HepG2 (cell line): ENCODE measurements around the gene NRBP1. TPM values are rescaled to one million over a fixed set of nuclear protein-coding genes. Genes with fewer than 3 reads are reported as not detected.

Experiments used
- ATAC-seq: fragments of 200-7000 bp; cut with Tn5 transposase; 3 replicates; pipeline ENCODE4 v1.9.1; 2020; ENCODE audit warnings: mild to moderate bottlenecking, moderate library complexity
- BruUV-seq: library from RNA; stranded (reverse); fragments of 400-500 nt; replicated peaks from 2 replicates; lab custom pipeline; 2021; lab: Mats Ljungman, UMichigan
- CTCF ChIA-PET: fragments of 300-600 bp; formaldehyde crosslinking; extraction: SDS; loops from one replicate; lab custom pipeline; 2021; ENCODE audit warnings: low total read pairs, inconsistent platforms, low intra/inter-chr PET ratio; lab: Yijun Ruan, JAX
- POLR2A ChIA-PET: fragments of 350-600 bp; sonication (Branson Sonifier 250); formaldehyde crosslinking; loops from one replicate; lab custom pipeline; 2020; ENCODE audit warnings: antibody characterized with exemption, inconsistent platforms; lab: Yijun Ruan, JAX
- DNase-seq: peaks from one replicate; pipeline ENCODE4 v3.0.0-alpha.2; 2015; ENCODE audit warnings: low spot score
- FAIRE-seq: peaks from 3 replicates; lab custom pipeline; 2011; peaks lifted over from hg19 to GRCh38; lab: Jason Lieb, UNC
- H2AFZ ChIP-seq: one replicate; pipeline ENCODE4 v1.6.1; 2011; ENCODE audit warnings: low read length, inconsistent platforms
- H3K27ac ChIP-seq: fragments of 300-600 bp; 3 replicates; pipeline ENCODE4 v1.8.0; 2011; ENCODE audit warnings: mixed run types, mild to moderate bottlenecking, mixed read lengths, low read length, inconsistent platforms; ENCODE audit not compliant: insufficient read depth; ENCODE audit errors: extremely low read length
- H3K27me3 ChIP-seq, 2 experiments: fragments of 200-600 bp in 1 of 2; 2 replicates in 1 of 2; 3 replicates in 1 of 2; pipeline versions ENCODE4 v1.6.0 to v1.8.0; 2011; ENCODE audit warnings: low read length in 2 of 2, mild to moderate bottlenecking in 2 of 2, moderate library complexity in 2 of 2, inconsistent platforms in 1 of 2; ENCODE audit not compliant: insufficient read depth in 2 of 2, control insufficient read depth in 1 of 2
- H3K36me3 ChIP-seq, 2 experiments: fragments of 200-600 bp in 1 of 2; replicated peaks in 1 of 2; 2 replicates in 1 of 2; 3 replicates in 1 of 2; pipeline versions ENCODE4 v1.5.1 to v1.8.0; 2011; ENCODE audit warnings: low read length in 2 of 2, inconsistent platforms in 1 of 2; ENCODE audit not compliant: insufficient read depth in 2 of 2, control insufficient read depth in 1 of 2
- H3K4me1 ChIP-seq: 2 replicates; pipeline ENCODE4 v1.5.1; 2012; ENCODE audit warnings: low read length, inconsistent platforms; ENCODE audit not compliant: insufficient read depth
- H3K4me2 ChIP-seq: 2 replicates; pipeline ENCODE4 v1.6.0; 2011; ENCODE audit warnings: low read depth, low read length, inconsistent platforms
- H3K4me3 ChIP-seq, 3 experiments: fragments of 200-600 bp in 1 of 3; sonication (generic), shearing (Covaris generic) in 1 of 3; replicated peaks in 1 of 3; 2 replicates each; pipeline ENCODE4 v1.5.1; 2011 to 2016; ENCODE audit warnings: low read length in 3 of 3, inconsistent platforms in 2 of 3, low read depth in 2 of 3, mild to moderate bottlenecking in 2 of 3, control low read depth in 1 of 3, mixed read lengths in 1 of 3; ENCODE audit not compliant: insufficient read depth in 1 of 3
- H3K79me2 ChIP-seq: one replicate; pipeline ENCODE4 v1.6.1; 2011; ENCODE audit warnings: low read length, inconsistent platforms; ENCODE audit not compliant: insufficient read depth
- H3K9ac ChIP-seq: 2 replicates; pipeline ENCODE4 v1.6.0; 2011; ENCODE audit warnings: mild to moderate bottlenecking, low read depth, low read length, inconsistent platforms; ENCODE audit not compliant: insufficient read depth
- H3K9me3 ChIP-seq: 2 replicates; pipeline ENCODE4 v1.5.1; 2012; ENCODE audit warnings: mild to moderate bottlenecking, low read length
- H4K20me1 ChIP-seq: 2 replicates; pipeline ENCODE4 v1.6.0; 2011; ENCODE audit warnings: inconsistent platforms, mild to moderate bottlenecking, low read length, moderate library complexity; ENCODE audit not compliant: insufficient read depth
- ARID5B ChIP-seq: IDR thresholded peaks from 2 replicates; pipeline ENCODE4 v1.4.0; 2020; ENCODE audit warnings: mild to moderate bottlenecking, missing genetic modification reagents
- CREB1 ChIP-seq, 2 experiments: fragments of 450-650 bp in 1 of 2; IDR thresholded peaks; 2 replicates each; pipeline ENCODE4 v1.6.1; 2016 to 2017; ENCODE audit warnings: control low read depth in 1 of 2, mild to moderate bottlenecking in 1 of 2, missing compliant biosample characterization in 1 of 2, missing genetic modification characterization in 1 of 2
- DRAP1 ChIP-seq: IDR thresholded peaks from 2 replicates; pipeline ENCODE4 v1.6.1; 2016; ENCODE audit warnings: missing genetic modification reagents, missing compliant biosample characterization
- FOSL1 ChIP-seq: sonication (generic); formaldehyde crosslinking; IDR thresholded peaks from 2 replicates; pipeline ENCODE4 v1.9.0; 2021; ENCODE audit warnings: missing genetic modification reagents, borderline replicate concordance
- GATAD2A ChIP-seq: IDR thresholded peaks from 2 replicates; pipeline ENCODE4 v1.6.1; 2016
- GPBP1L1 ChIP-seq: sonication (generic); formaldehyde crosslinking; IDR thresholded peaks from 2 replicates; pipeline ENCODE4 v1.5.0; 2020; ENCODE audit warnings: mild to moderate bottlenecking, missing genetic modification reagents
- HIC2 ChIP-seq: sonication (generic); formaldehyde crosslinking; IDR thresholded peaks from 2 replicates; pipeline ENCODE4 v1.9.0; 2022; ENCODE audit warnings: low read depth, missing genetic modification reagents
- KLF15 ChIP-seq: sonication (generic); formaldehyde crosslinking; IDR thresholded peaks from 2 replicates; pipeline ENCODE4 v1.8.1; 2023; ENCODE audit warnings: borderline replicate concordance, mild to moderate bottlenecking, inconsistent platforms, missing genetic modification reagents, mixed read lengths
- MAFK ChIP-seq, 2 experiments: IDR thresholded peaks in 1 of 2; conservative IDR thresholded peaks in 1 of 2; 2 replicates each; pipeline ENCODE4 v1.6.1; 2011; ENCODE audit warnings: improper control_type of control experiment in 2 of 2, low read length in 2 of 2
- ONECUT2 ChIP-seq: sonication (generic); formaldehyde crosslinking; IDR thresholded peaks from 2 replicates; pipeline ENCODE4 v1.4.0; 2020; ENCODE audit warnings: missing genetic modification reagents
- SOX6 ChIP-seq, 2 experiments: fragments of 450-650 bp in 1 of 2; sonication (generic) in 1 of 2; formaldehyde crosslinking in 1 of 2; IDR thresholded peaks; 2 replicates each; pipeline versions ENCODE4 v1.4.0 to v1.6.1; 2017 to 2020; ENCODE audit warnings: antibody characterized with exemption in 1 of 2, mild to moderate bottlenecking in 1 of 2, missing genetic modification reagents in 1 of 2
- ZFYVE20 ChIP-seq: sonication (generic); formaldehyde crosslinking; IDR thresholded peaks from 2 replicates; pipeline ENCODE4 v1.8.0; 2023; ENCODE audit warnings: low read depth, mild to moderate bottlenecking, moderate library complexity, missing genetic modification reagents, borderline replicate concordance
- ZMYM2 ChIP-seq: sonication (generic); formaldehyde crosslinking; IDR thresholded peaks from 2 replicates; pipeline ENCODE4 v1.8.0; 2022; ENCODE audit warnings: mild to moderate bottlenecking, missing genetic modification reagents
- ZNF121 ChIP-seq: sonication (generic); formaldehyde crosslinking; IDR thresholded peaks from 2 replicates; pipeline ENCODE4 v1.5.0; 2020; ENCODE audit warnings: mild to moderate bottlenecking, missing genetic modification reagents
- ZNF17 ChIP-seq: sonication (generic); formaldehyde crosslinking; IDR thresholded peaks from 2 replicates; pipeline ENCODE4 v1.5.0; 2020; ENCODE audit warnings: mild to moderate bottlenecking, missing genetic modification reagents
- ZNF563 ChIP-seq: sonication (generic); formaldehyde crosslinking; IDR thresholded peaks from 2 replicates; pipeline ENCODE4 v1.8.0; 2022; ENCODE audit warnings: mild to moderate bottlenecking, moderate library complexity, missing genetic modification reagents
- ZNF788 ChIP-seq: sonication (generic); formaldehyde crosslinking; IDR thresholded peaks from 2 replicates; pipeline ENCODE4 v1.5.0; 2020; ENCODE audit warnings: mild to moderate bottlenecking, missing genetic modification reagents, borderline replicate concordance
- WGBS: methylation state at CpG from one replicate; pipeline ENCODE4 v1.1.6; 2017; ENCODE audit warnings: low lambda C conversion rate; 5-methylcytosine and 5-hydroxymethylcytosine counted together
- in situ Hi-C: cut with HindIII; loops from 2 replicates; pipeline ENCODE4 v1.10.0; 2017; ENCODE audit warnings: low pct_unique_long_range_greater_than_20kb; ENCODE audit not compliant: extremely low pct_ligation_motif_present
- intact Hi-C: fragments of 100-400 bp; cut with micrococcal nuclease; formaldehyde crosslinking; loops from one replicate; pipeline ENCODE4 v1.10.0; 2022; ENCODE audit not compliant: unreplicated experiment
- polyA plus RNA-seq, 8 experiments: library from polyadenylated mRNA; depleted of rRNA in 3 of 8; stranded (reverse) in 7 of 8; unstranded in 1 of 8; fragments of >200 nt; fragmentation: Illumina TruSeq in 4 of 8; extraction: Trizol in 4 of 8; gene quantifications; 2 replicates each; pipeline versions ENCODE4 v1.2.1 to v1.2.3, GENCODE V29; 2011 to 2016; ENCODE audit warnings: low read depth in 4 of 8, missing spikeins in 1 of 8, mixed read lengths in 1 of 8; ENCODE audit not compliant: insufficient read depth in 1 of 8
- total RNA-seq, 5 experiments: library from RNA; depleted of rRNA; stranded (reverse); fragments of >200 nt; fragmentation: Illumina TruSeq; extraction: Trizol; gene quantifications; 2 replicates each; pipeline ENCODE4 v1.2.3, GENCODE V29; 2016; ENCODE audit warnings: low read depth in 1 of 5

NRBP1 gene
- total and polyA plus RNA-seq, 2 of the 13 experiments (the other 11 are each of a cell fraction or from before 2014, with no cell fraction given) = 165 to 240 TPM

GRCh38 chr2:27421660-27422250 lies 6.7 kb upstream of the NRBP1 start:
- BruUV-seq = no TSS peak
- peak; percentile 44 for DNase-seq
- ChIA-PET CTCF (no interaction called here), POLR2A (interaction anchor here (1.3 to 3.5 kb wide), 2 partner anchors 12 to 72 kb away, joined by 3 to 19 read pairs; partner anchors contain the start of gene PPM1G)
- no peaks in the 10 kb centered on the region for H3K36me3 ChIP-seq
- H3K79me2 ChIP-seq = no peaks in the 10 kb centered on the region
- peak; percentile 46 for ATAC-seq
- H3K4me3 ChIP-seq = no peak overlapping the region
- in situ Hi-C loops (no loop called here), intact Hi-C loops (no loop called here)
- H2AFZ ChIP-seq = no peak overlapping the region
- FAIRE-seq = no peak
- no peaks in the 10 kb centered on the region for H3K9me3 ChIP-seq
- WGBS = 10% methylated on average over 4 of the region's 4 CpGs
- H3K9ac ChIP-seq = no peak overlapping the region
- peaks cover 43% of the 10 kb centered on the region for H3K4me1 ChIP-seq
- no peaks in the 10 kb centered on the region for H4K20me1 ChIP-seq
- H3K4me2 ChIP-seq = no peak overlapping the region
- no peaks in the 10 kb centered on the region for H3K27me3 ChIP-seq
- no peak overlapping the region for H3K27ac ChIP-seq
- TF ChIP-seq SOX6 (IDR thresholded peaks at IDR 0.05) (no peak), SOX6 (CRISPR knock-in tag; IDR thresholded peaks at IDR 0.05) (peak; percentile 62; the same call in 1 of the 2 replicates), CREB1 (IDR thresholded peaks at IDR 0.05) (no peak), CREB1 (CRISPR knock-in tag; IDR thresholded peaks at IDR 0.05) (0 out of 2 replicates have a peak, but pooled peaks have one; percentile 25), ZMYM2 (peak; percentile 81), ZNF788 (CRISPR knock-in tag) (no peak), FOSL1 (CRISPR knock-in tag) (no peak), ARID5B (CRISPR knock-in tag) (peak; percentile 22; the same call in 1 of the 2 replicates), MAFK (conservative IDR thresholded peaks at IDR 0.05 in 1 of 2, IDR thresholded peaks at IDR 0.05 in 1 of 2; ENCODE audit: low read length in 2 of 2) (no peak), DRAP1 (CRISPR knock-in tag) (no peak), ZNF121 (peak; percentile 99), ZNF563 (no peak), GPBP1L1 (CRISPR knock-in tag) (no peak), HIC2 (no peak), ONECUT2 (no peak), GATAD2A (peak; percentile 55; the same call in 1 of the 2 replicates), ZFYVE20 (no peak), KLF15 (no peak), ZNF17 (CRISPR knock-in tag) (no peak)
